ENCODE results near the gene ST6GALNAC1.
A peak's percentile ranks its signal among the peaks of the same experiment; 100 is the strongest.

ST6GALNAC1 gene

GRCh38 chr17:76675648-76676047 is 32.1 kb upstream of the ST6GALNAC1 start:
- no peak for DNase-seq

DNA sequence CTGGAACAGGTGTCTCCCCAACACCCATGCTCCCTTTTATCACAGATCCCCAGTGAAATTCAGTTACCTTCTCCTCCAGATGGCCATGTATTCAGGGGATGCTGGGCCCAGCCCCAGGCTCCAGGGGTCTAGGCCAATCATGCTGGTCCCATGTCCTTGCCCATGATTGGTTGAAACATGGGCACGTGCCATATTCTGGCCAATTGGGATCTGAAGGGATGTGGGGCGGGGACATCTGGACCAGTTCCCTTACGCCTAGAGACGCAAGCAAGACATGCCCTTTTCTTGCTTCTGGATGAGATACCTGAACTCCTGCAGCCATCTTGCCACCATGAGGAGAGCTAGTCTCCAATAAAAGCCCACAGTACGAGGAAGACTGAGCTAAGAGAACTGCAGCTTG is 31.0 kb upstream of the ST6GALNAC1 start:
- no peak for DNase-seq

DNA sequence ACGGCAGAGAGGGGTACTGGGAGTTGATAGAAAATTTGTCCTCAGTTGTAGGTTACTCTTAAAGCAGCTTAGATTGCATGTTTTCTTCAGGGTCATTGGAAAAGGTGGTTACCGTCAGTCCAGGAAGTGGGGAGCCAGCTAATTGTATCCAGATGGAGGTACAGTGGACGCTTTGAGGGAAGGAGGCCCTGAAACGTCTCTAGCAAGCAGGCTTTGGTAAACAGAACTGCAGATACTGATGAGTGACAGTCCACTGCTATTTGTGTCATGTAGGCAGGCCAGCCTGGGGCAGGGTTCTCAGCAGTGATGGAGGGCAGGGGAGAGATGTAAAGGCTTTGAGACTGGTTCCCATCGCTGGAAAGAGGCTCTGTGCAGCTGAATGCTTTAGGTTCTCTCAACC is 30.2 kb upstream of the ST6GALNAC1 start:
- DNase-seq = no peak

DNA sequence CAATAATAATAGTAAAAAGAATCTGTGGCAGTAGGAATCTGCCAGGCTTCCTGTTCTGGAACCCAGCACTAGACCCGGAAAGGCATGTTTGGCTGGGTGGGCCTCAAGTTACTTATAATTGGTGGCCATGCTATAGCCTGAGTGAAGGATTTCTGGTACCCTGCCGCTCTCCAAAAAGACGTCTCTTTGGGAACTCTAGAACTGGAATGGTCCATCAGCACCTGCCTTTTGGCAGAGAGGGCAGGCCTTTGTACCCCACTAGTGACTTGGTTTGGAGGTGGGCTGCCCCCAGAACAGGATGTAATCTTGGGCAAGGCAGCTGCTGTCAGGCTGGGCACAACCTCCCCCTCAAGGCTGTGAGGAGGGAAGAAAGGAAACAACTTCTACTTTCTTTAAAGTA is 29.3 kb upstream of the ST6GALNAC1 start:
- no peak for DNase-seq

- no peak for DNase-seq
Measured at GRCh38 chr17:76672270-76672851, 28.8 kb upstream of the ST6GALNAC1 start.

- no peak for DNase-seq
Measured at GRCh38 chr17:76671912-76672262, 28.3 kb upstream of the ST6GALNAC1 start.

DNA sequence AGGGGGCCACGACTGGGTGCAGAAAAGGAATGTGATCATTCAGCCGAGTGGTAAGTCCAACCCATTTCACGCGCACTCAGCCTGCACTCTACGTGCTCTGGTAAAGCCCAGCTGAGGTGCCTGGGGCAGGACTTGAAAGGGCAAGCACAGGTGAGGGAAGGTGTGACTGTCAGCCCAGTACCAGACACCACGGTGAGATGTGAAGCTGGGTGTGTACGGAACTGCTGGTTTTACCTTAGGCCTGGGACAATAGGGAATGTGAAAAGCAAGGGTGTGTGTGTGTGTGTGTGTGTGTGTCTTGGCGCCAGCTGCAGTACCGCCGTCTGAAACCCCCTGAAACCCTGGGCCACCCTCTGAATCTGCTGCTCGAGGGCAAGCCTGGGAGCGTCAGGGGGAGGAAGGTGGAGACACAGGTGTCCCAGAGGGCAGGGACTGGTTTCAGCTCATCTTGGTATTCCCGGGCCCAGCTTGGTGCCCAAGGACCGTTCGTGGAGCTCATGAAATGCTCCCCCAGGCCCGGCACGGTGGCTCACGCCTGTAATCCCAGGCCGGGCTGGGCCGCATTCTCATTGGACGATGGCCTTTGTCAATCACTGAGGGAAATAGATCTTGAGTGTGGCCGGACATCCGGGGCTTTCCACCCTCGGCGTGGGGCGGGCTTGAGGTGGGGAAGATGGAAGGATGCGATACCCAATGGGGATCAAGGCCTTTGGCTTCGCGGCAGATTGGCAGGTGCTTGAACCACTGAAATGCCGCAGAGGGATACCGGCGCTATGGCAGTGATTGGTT is 27.8 kb upstream of the ST6GALNAC1 start:
- peak; percentile 98 for DNase-seq

DNA sequence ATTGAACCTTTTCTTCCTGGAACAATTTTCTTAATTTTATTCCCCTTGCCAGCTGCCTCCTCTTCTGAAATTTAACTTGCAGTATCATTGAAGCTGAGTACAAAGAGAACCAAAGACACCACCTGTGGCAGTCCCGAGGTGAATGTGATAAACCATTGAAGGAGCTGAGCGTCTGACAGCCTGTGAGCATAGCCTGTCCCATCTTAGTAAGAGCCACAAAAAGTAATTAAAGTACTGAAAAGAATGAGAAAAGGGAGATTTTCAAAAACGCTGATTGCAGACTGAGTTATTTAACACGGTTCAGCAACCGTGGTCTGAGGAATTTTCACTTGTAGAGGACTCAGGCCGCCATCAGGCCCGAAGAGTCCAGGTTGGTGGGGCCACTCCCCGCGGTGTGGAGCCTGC is 27.2 kb upstream of the ST6GALNAC1 start:
- no peak for DNase-seq

GRCh38 chr17:76670020-76670717 is 26.6 kb upstream of the ST6GALNAC1 start:
- DNase-seq = no peak

- DNase-seq = no peak
Measured at GRCh38 chr17:76667786-76668453, 24.4 kb upstream of the ST6GALNAC1 start.

DNA sequence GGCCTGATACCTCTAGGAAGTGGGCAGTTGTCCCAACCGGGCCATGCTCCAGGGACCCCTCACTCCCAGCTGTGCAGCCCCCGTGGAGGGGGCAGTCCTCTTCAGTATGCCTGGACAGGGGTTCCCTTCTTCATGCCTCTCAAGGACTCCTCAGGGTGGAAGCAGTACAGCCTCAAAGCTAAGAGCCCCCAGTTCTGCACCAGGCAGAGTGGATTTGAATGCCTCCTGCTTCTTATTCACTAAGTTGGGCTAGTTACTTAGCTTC is 23.9 kb upstream of the ST6GALNAC1 start:
- no peak for DNase-seq

- no peak for DNase-seq
Measured at GRCh38 chr17:76660656-76661042, 17.1 kb upstream of the ST6GALNAC1 start.

GRCh38 chr17:76659928-76660655 is 16.5 kb upstream of the ST6GALNAC1 start:
- no peak for DNase-seq

DNA sequence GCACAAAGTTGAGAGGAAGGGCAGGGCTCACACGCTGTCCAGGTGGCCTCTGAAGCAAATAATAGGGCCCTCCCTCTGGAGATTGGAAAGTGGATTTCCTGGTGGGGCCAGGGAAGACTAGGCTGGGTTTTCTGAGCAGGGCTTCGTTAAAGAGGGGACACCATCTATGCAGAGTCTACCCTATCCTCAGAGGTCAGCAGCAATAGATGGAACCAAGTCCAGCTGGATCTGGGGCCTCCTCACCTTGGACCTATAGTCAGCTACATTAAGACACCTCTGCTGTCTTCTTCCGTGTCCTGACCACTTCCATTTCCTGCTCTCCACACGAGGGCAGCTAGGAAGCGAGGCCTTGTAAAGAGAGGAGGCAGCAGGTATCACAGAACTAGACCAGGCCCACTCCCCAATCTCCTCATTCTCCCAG is 14.7 kb upstream of the ST6GALNAC1 start:
- no peak for DNase-seq

DNA sequence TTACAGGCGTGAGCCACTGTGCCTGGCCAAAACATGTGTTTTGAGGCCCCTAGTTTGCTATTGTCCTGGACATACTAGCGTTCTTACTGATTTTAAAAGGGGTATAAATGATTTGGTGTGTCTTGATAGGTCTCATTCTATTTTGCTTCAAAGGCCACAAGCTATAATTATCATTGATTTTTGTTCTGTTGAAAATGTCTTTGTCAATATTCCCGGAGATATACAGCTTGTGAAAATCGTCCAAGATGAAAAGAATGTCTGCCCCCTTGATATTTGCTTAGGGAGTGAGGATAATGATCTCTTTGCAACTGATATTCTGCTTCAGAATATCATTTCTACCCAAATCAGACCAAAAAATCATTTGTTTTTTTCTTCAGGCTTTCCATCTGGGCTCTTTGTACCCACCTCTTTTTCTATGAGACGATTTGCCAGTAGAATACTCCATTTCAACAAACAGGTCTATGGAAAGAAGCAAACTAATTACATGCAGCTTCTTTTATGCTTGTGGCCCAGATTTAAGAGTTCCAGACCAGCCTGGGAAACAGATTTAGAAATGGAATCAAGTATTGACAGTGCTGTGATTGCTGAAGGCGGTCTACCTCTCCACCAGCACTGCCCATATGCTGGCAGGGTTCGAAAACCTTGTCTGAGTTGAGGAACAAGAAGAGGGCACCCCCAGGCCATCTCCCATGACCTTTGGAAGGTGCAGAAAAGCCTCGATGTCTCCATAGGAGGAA is 14.1 kb upstream of the ST6GALNAC1 start:
- no peak for DNase-seq

DNA sequence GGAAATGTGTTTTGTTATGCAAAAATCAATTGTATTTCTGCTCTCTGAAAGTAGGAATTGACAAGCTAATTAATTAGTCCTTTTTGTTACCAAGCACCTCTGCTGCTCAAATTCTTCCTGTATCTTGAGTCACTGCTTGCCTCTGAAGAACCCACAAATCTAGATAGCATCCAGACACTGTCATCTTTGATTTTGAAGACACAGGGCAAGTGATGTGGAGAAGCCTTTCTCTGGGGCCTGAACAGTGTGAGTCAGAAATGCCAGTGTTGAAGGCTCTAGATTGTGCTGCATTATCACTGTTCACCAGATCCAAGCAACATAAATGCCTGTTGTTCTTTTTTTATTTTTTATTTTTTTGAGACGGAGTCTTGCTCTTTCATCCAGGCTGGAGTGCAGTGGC is 10.9 kb upstream of the ST6GALNAC1 start:
- DNase-seq = no peak

GRCh38 chr17:76650504-76650903 is 6.9 kb upstream of the ST6GALNAC1 start:
- no peak for DNase-seq

DNA sequence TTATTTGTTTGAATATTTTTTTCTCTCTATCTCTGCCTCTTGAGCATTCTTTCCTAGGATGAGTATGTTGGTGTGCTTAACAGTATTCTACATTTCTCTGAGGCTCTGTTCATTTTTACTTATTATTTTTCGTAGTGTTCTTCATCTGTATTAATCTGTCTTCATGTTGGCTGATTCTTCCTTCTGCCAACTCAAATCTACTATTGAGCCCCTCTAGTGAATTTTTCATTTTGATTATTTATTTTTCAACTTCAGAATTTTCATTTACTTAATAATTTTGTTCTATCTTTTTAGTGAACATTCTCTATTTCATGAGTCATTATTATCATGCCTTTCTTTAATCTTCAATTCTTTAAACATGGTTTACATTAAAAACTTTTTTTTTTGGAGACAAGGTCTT is 3.2 kb upstream of the ST6GALNAC1 start:
- DNase-seq = no peak

GRCh38 chr17:76645481-76645880 is 1.9 kb upstream of the ST6GALNAC1 start:
- DNase-seq = no peak

GRCh38 chr17:76644995-76645394 is 1.4 kb upstream of the ST6GALNAC1 start:
- DNase-seq = no peak

DNA sequence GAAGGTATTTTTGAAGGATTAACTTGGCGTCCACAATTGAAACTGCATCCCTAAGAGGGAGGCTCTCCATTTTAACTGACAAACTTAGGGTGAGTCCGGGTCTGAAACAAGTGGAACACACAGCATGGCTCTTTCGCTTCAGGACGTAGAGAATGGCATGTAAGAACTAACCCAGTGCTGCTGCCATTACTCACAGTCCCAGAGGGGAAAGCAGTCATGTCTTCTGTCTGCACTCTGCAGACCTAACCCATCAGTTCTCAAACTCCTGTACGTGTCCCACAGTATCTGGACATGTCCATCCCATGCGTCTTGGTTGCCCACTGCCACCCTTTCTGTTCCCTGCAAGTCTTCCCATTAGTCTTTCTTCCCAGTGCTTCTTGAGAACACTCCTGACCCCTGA is 563 bp downstream of the ST6GALNAC1 start:
- DNase-seq = no peak

DNA sequence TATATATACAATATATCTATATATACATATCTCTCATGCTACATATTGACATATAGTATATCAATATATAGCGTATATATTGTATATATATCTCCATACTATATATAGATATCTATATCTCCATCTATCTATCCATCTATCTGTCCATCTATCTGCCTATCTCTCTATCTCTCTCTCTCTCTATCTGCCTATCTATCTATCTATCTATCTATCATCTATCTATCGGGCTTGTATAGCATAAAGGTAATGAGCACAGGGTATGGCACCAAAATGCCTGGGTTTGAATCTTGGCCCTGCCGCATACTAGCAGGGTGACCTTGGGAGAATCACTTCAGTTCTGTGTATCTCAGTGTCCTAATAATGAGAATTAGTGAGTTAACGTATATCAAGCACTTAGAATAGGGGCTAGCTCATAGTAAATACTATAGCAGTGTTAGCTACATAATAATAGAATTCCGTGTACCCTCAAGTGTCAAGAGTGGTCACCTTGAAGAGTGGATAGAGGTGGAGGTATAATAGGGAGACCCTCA is 1.5 kb downstream of the ST6GALNAC1 start:
- no peak for DNase-seq

All from CD4-positive, alpha-beta T cell treated with Interferon gamma for 1 hour (primary cell).